ENCODE data around the gene DVL1.

Gene DVL1

GRCh38 chr1:1376551-1377226 is 27.5 kb upstream of the DVL1 start:
- H3K9me2 ChIP-seq (replicated peaks; ENCODE audit: control insufficient read depth, low read length): no peaks in the 10 kb centered on the region
- TF ChIP-seq CTCF (IDR thresholded peaks at IDR 0.05; ENCODE audit: low read depth, low read length, poor library complexity, severe bottlenecking) (no peak), EZH2phosphoT487 (IDR thresholded peaks at IDR 0.05; ENCODE audit: borderline replicate concordance, low read length) (no peak)
- peaks cover 7% of the 10 kb centered on the region for H3F3A ChIP-seq (ENCODE audit: control insufficient read depth, insufficient read depth)
- H3K36me3 ChIP-seq (ENCODE audit: control insufficient read depth, low read length): peaks cover 41% of the 10 kb centered on the region
- no peaks in the 10 kb centered on the region for H3K9me3 ChIP-seq (ENCODE audit: control insufficient read depth, insufficient read depth, low read length)
- H3K27me3 ChIP-seq (ENCODE audit: control insufficient read depth, low read length): no peaks in the 10 kb centered on the region
- H3K4me1 ChIP-seq (ENCODE audit: control insufficient read depth, low read length): peaks cover 30% of the 10 kb centered on the region
- peak overlapping the region; percentile 98 for H3K4me3 ChIP-seq (ENCODE audit: low read length)
- no peak overlapping the region for H3K27ac ChIP-seq (ENCODE audit: low read depth, low read length)
- peak overlapping the region; percentile 81 for H3K4me2 ChIP-seq (ENCODE audit: low read length)
- peaks cover 6% of the 10 kb centered on the region; the same call in 1 of the 2 replicates for H4K20me1 ChIP-seq (ENCODE audit: control insufficient read depth, insufficient read depth, low read depth, low read length)
- H3K79me2 ChIP-seq (ENCODE audit: control insufficient read depth, low read length): peaks cover 46% of the 10 kb centered on the region

GRCh38 chr1:1374929-1375662 is 25.9 kb upstream of the DVL1 start, which contains the start of gene AURKAIP1:
AURKAIP1 (minus strand) TSS chr1:1375207; CDS start chr1:1374756, 451 bp downstream.
- no peaks in the 10 kb centered on the region for H3K27me3 ChIP-seq (ENCODE audit: control insufficient read depth, low read length)
- no peaks in the 10 kb centered on the region for H3K9me3 ChIP-seq (ENCODE audit: control insufficient read depth, insufficient read depth, low read length)
- peak within 1 kb of the TSS; percentile 98 for H3K4me3 ChIP-seq (ENCODE audit: low read length)
- H3K36me3 ChIP-seq (ENCODE audit: control insufficient read depth, low read length): peaks cover 46% of the 10 kb centered on the region
- TF ChIP-seq EZH2phosphoT487 (IDR thresholded peaks at IDR 0.05; ENCODE audit: borderline replicate concordance, low read length): no peak
- no peak for TF ChIP-seq CTCF (IDR thresholded peaks at IDR 0.05; ENCODE audit: low read depth, low read length, poor library complexity, severe bottlenecking)
- H3K27ac ChIP-seq (ENCODE audit: low read depth, low read length): peak within 1 kb of the TSS; percentile 63
- H3K4me1 ChIP-seq (ENCODE audit: control insufficient read depth, low read length): peaks cover 35% of the 10 kb centered on the region
- peaks cover 6% of the 10 kb centered on the region; the same call in 1 of the 2 replicates for H4K20me1 ChIP-seq (ENCODE audit: control insufficient read depth, insufficient read depth, low read depth, low read length)
- no peaks in the 10 kb centered on the region for H3K9me2 ChIP-seq (replicated peaks; ENCODE audit: control insufficient read depth, low read length)
- peak within 1 kb of the TSS; percentile 86 for H3K4me2 ChIP-seq (ENCODE audit: low read length)
- H3K79me2 ChIP-seq (ENCODE audit: control insufficient read depth, low read length): peaks cover 41% of the 10 kb centered on the region
- peaks cover 7% of the 10 kb centered on the region for H3F3A ChIP-seq (ENCODE audit: control insufficient read depth, insufficient read depth)

- Histone ChIP-seq H3K27ac (ENCODE audit: low read depth, low read length) (peak overlapping the region; percentile 63), H3K4me1 (ENCODE audit: control insufficient read depth, low read length) (peaks cover 35% of the 10 kb centered on the region), H3K27me3 (ENCODE audit: control insufficient read depth, low read length) (no peaks in the 10 kb centered on the region), H3F3A (ENCODE audit: control insufficient read depth, insufficient read depth) (peaks cover 7% of the 10 kb centered on the region), H3K4me2 (ENCODE audit: low read length) (peak overlapping the region; percentile 86), H3K79me2 (ENCODE audit: control insufficient read depth, low read length) (peaks cover 41% of the 10 kb centered on the region), H3K9me2 (replicated peaks; ENCODE audit: control insufficient read depth, low read length) (no peaks in the 10 kb centered on the region), H4K20me1 (ENCODE audit: control insufficient read depth, insufficient read depth, low read depth, low read length) (peaks cover 6% of the 10 kb centered on the region; the same call in 1 of the 2 replicates), H3K36me3 (ENCODE audit: control insufficient read depth, low read length) (peaks cover 46% of the 10 kb centered on the region), H3K4me3 (ENCODE audit: low read length) (peak overlapping the region; percentile 98), H3K9me3 (ENCODE audit: control insufficient read depth, insufficient read depth, low read length) (no peaks in the 10 kb centered on the region)
- TF ChIP-seq EZH2phosphoT487 (IDR thresholded peaks at IDR 0.05; ENCODE audit: borderline replicate concordance, low read length) (no peak), CTCF (IDR thresholded peaks at IDR 0.05; ENCODE audit: low read depth, low read length, poor library complexity, severe bottlenecking) (no peak)
Observed at GRCh38 chr1:1374589-1374928, 25.3 kb upstream of the DVL1 start.
